NCI-H146 (cell line): ENCODE measurements around the gene OR5K4.

Experiments used
- DNase-seq: peaks from one replicate; lab custom pipeline; 2025; lab: John Stamatoyannopoulos, UW

Gene OR5K4

GRCh38 chr3:98353554-98353953 is at the start of gene OR5K4:
TSS of gene OR5K4 (plus strand) at chr3:98353854. CDS start at chr3:98353854, 0 bp downstream.
- no peak for DNase-seq

- DNase-seq, result no peak
Observed at GRCh38 chr3:98322101-98322500, 31.6 kb upstream of the OR5K4 start.

GRCh38 chr3:98322686-98323085 is 31.0 kb upstream of the OR5K4 start:
- no peak for DNase-seq

GRCh38 chr3:98323425-98323824 is 30.2 kb upstream of the OR5K4 start:
- no peak for DNase-seq

- peak; percentile 10 for DNase-seq
Observed at GRCh38 chr3:98325055-98325454, 28.6 kb upstream of the OR5K4 start.

- no peak for DNase-seq
Observed at GRCh38 chr3:98326105-98326893, 27.4 kb upstream of the OR5K4 start.

GRCh38 chr3:98326945-98327344 is 26.7 kb upstream of the OR5K4 start:
- no peak for DNase-seq

GRCh38 chr3:98328933-98329332 is 24.7 kb upstream of the OR5K4 start:
- no peak for DNase-seq

GRCh38 chr3:98329392-98330124 is 24.1 kb upstream of the OR5K4 start:
- DNase-seq, result peak; percentile 23

- DNase-seq, result no peak
Observed at GRCh38 chr3:98331329-98331728, 22.3 kb upstream of the OR5K4 start.

GRCh38 chr3:98333989-98334606 is 19.6 kb upstream of the OR5K4 start:
- DNase-seq, result no peak

GRCh38 chr3:98339031-98339430 is 14.6 kb upstream of the OR5K4 start:
- no peak for DNase-seq

- DNase-seq, result no peak
Observed at GRCh38 chr3:98341758-98342157, 11.9 kb upstream of the OR5K4 start.

GRCh38 chr3:98343647-98344507 is 9.8 kb upstream of the OR5K4 start:
- peak; percentile 42 for DNase-seq

GRCh38 chr3:98350082-98350481 is 3.6 kb upstream of the OR5K4 start:
- DNase-seq, result no peak

GRCh38 chr3:98359250-98359649 is 5.6 kb downstream of the OR5K4 start:
- DNase-seq, result no peak

GRCh38 chr3:98359993-98360675 is 6.5 kb downstream of the OR5K4 start:
- no peak for DNase-seq

- DNase-seq, result no peak
Observed at GRCh38 chr3:98360681-98361080, 7.0 kb downstream of the OR5K4 start.

GRCh38 chr3:98361289-98361688 is 7.6 kb downstream of the OR5K4 start:
- no peak for DNase-seq

GRCh38 chr3:98367464-98368246 is 14.0 kb downstream of the OR5K4 start:
- DNase-seq, result no peak

- no peak for DNase-seq
Observed at GRCh38 chr3:98371186-98371585, 17.5 kb downstream of the OR5K4 start.
